Stimulated activated CD8-positive, alpha-beta memory T cell treated with anti-CD3 and anti-CD28 coated beads, Interleukin-7, amount 100 ng/mL, for 1 hour (primary cell): ENCODE measurements around the gene LRRC14B.

Experiments used
- DNase-seq, 2 donors: peaks; one replicate each; pipeline ENCODE4 v3.0.0-alpha.2; 2020; ENCODE audit warnings: low read depth in 2 of 2

Gene LRRC14B

GRCh38 chr5:191036-191948 lies at the start of gene LRRC14B:
TSS of gene LRRC14B (plus strand) at chr5:191495. CDS start at chr5:191539, 44 bp downstream.
- DNase-seq, result no peak

- no peak for DNase-seq
These were observed 49.5 kb upstream of the LRRC14B start for GRCh38 chr5:141761-142160.

GRCh38 chr5:142246-142810 lies 49.0 kb upstream of the LRRC14B start:
- no peak for DNase-seq

- DNase-seq, result no peak
These were observed 48.3 kb upstream of the LRRC14B start for GRCh38 chr5:143041-143440.

- DNase-seq, result no peak
These were observed 46.4 kb upstream of the LRRC14B start for GRCh38 chr5:144941-145340.

- DNase-seq, result no peak
These were observed 45.5 kb upstream of the LRRC14B start for GRCh38 chr5:145585-146323.

- DNase-seq, result no peak
These were observed 43.5 kb upstream of the LRRC14B start for GRCh38 chr5:147751-148150.

- DNase-seq, result no peak
These were observed 41.4 kb upstream of the LRRC14B start for GRCh38 chr5:149745-150485.

- DNase-seq, result no peak
These were observed 40.5 kb upstream of the LRRC14B start for GRCh38 chr5:150746-151145.

- DNase-seq, result no peak
These were observed 39.2 kb upstream of the LRRC14B start for GRCh38 chr5:152077-152476.

GRCh38 chr5:153256-153655 lies 38.0 kb upstream of the LRRC14B start:
- DNase-seq, result no peak

GRCh38 chr5:154236-154635 lies 37.1 kb upstream of the LRRC14B start:
- no peak for DNase-seq

- DNase-seq, result no peak
These were observed 36.5 kb upstream of the LRRC14B start for GRCh38 chr5:154826-155225.

- no peak for DNase-seq
These were observed 35.5 kb upstream of the LRRC14B start for GRCh38 chr5:155651-156410.

GRCh38 chr5:156411-157072 lies 34.8 kb upstream of the LRRC14B start:
- DNase-seq, result no peak

GRCh38 chr5:157126-157715 lies 34.1 kb upstream of the LRRC14B start:
- DNase-seq, result no peak

- no peak for DNase-seq
These were observed 33.5 kb upstream of the LRRC14B start for GRCh38 chr5:157801-158200.

GRCh38 chr5:158807-159447 lies 32.4 kb upstream of the LRRC14B start:
- no peak for DNase-seq

GRCh38 chr5:159448-160172 lies 31.7 kb upstream of the LRRC14B start:
- DNase-seq, result no peak
